Stimulated activated CD4-positive, alpha-beta T cell treated with anti-CD3 and anti-CD28 coated beads, Interleukin-4, amount 100 ng/mL, for 1 hour (primary cell): ENCODE results near the gene TPSG1.
A peak's percentile ranks its signal among the peaks of the same experiment; 100 is the strongest.
"Not testable (repeated sequence)": the region's sequence is repeated elsewhere in the genome, so short reads cannot be mapped to it uniquely, and the experiment has no call there.

Source experiments
- DNase-seq: peaks from one replicate; pipeline ENCODE4 v3.0.0-alpha.2; 2020

The TPSG1 gene

GRCh38 chr16:1256296-1256873 lies 31.3 kb upstream of the TPSG1 start:
- not testable (repeated sequence) for DNase-seq

GRCh38 chr16:1255276-1256122 lies 30.4 kb upstream of the TPSG1 start, which contains the start of gene TPSD1:
TSS of gene TPSD1 (plus strand) at chr16:1256069. CDS start at chr16:1256281, 212 bp downstream.
- not testable (repeated sequence) for DNase-seq

- not testable (repeated sequence) for DNase-seq
Measured at GRCh38 chr16:1254821-1255220, 29.8 kb upstream of the TPSG1 start.

- DNase-seq, result not testable (repeated sequence)
Measured at GRCh38 chr16:1253701-1254364, 28.8 kb upstream of the TPSG1 start.

- not testable (repeated sequence) for DNase-seq
Measured at GRCh38 chr16:1249031-1249755, 24.1 kb upstream of the TPSG1 start.

GRCh38 chr16:1247903-1248537 lies 23.0 kb upstream of the TPSG1 start:
- not testable (repeated sequence) for DNase-seq

- DNase-seq, result no peak
Measured at GRCh38 chr16:1245452-1246020, 20.5 kb upstream of the TPSG1 start.

- DNase-seq, result no peak
Measured at GRCh38 chr16:1244881-1245280, 19.8 kb upstream of the TPSG1 start.

- DNase-seq, result not testable (repeated sequence)
Measured at GRCh38 chr16:1243907-1244850, 19.1 kb upstream of the TPSG1 start.

GRCh38 chr16:1243363-1243762 lies 18.3 kb upstream of the TPSG1 start:
- DNase-seq, result not testable (repeated sequence)

- DNase-seq, result not testable (repeated sequence)
Measured at GRCh38 chr16:1241081-1241480, 16.0 kb upstream of the TPSG1 start.

- peak; percentile 1 for DNase-seq
Measured at GRCh38 chr16:1240436-1240835, 15.4 kb upstream of the TPSG1 start, which contains the start of gene TPSAB1. TSS of gene TPSAB1 (plus strand) at chr16:1240705. CDS start at chr16:1240939, 234 bp downstream.

GRCh38 chr16:1239575-1239974 lies 14.5 kb upstream of the TPSG1 start:
- not testable (repeated sequence) for DNase-seq

- DNase-seq, result not testable (repeated sequence)
Measured at GRCh38 chr16:1238909-1239308, 13.8 kb upstream of the TPSG1 start.

GRCh38 chr16:1237990-1238389 lies 12.9 kb upstream of the TPSG1 start:
- no peak for DNase-seq

- DNase-seq, result not testable (repeated sequence)
Measured at GRCh38 chr16:1236659-1237058, 11.6 kb upstream of the TPSG1 start.

- DNase-seq, result not testable (repeated sequence)
Measured at GRCh38 chr16:1232049-1232748, 7.1 kb upstream of the TPSG1 start.

GRCh38 chr16:1231301-1231700 lies 6.2 kb upstream of the TPSG1 start:
- not testable (repeated sequence) for DNase-seq

GRCh38 chr16:1230471-1231212 lies 5.6 kb upstream of the TPSG1 start:
- not testable (repeated sequence) for DNase-seq
